M059J (cell line): Measurements from ENCODE around the gene UCKL1. TPM values are rescaled to one million over a fixed set of nuclear protein-coding genes. Genes with fewer than 3 reads are reported as not detected.
A peak's percentile ranks its signal among the peaks of the same experiment; 100 is the strongest.
"Not testable (repeated sequence)": the region's sequence is repeated elsewhere in the genome, so short reads cannot be mapped to it uniquely, and the experiment has no call there.

Experiments
- DNase-seq: peaks from one replicate; pipeline ENCODE4 v3.0.0-alpha.2; 2012; ENCODE audit warnings: low read depth
- total RNA-seq: library from RNA; depleted of rRNA; stranded (reverse); fragments of >200 nt; shearing (Covaris generic); gene quantifications from 2 replicates; pipeline ENCODE4 v1.2.3, GENCODE V29; 2014; rRNA removed

Gene UCKL1
- total RNA-seq, result 23.9 and 32.2 TPM in 2 replicates

DNA sequence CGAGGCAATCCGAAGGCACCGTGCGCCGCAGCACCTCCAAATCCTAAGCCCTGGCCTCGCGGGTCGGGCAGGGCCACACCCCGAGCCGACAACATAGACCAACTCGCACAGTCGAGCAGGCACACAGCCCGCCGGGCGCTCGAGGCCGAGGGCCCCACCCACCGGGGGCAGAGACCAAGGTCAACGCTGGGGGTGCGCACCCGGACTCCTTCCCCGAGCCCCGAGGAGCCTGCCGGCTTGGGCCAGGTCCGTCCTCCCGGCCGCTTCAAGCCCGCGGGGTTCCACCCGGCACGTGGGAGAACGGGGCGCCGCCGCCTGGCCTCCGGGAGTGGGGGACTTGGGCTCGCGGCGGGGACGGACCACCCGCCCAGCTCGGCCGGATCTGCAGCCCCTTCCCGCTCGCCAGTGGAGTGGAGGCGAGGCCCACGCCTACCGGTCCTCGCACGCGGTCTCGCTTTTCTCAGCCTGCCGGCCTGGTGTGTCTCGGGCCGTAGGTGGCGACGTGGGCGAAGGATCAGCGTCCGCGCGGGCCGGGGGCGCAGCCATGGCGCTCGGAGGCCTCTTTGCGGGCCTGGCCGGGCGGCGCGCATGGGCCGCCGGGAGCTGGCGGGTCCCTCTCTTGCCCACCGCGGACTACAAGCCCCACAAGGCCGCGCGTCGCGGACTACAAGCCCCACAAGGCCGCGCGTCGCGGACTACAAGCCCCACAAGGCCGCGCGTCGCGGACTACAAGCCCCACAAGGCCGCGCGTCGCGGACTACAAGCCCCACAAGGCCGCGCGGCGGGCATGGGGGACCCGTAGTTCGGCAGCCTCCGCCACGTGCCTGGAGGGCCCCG, at the start of gene UCKL1:
TSS of gene UCKL1 (minus strand) at position 590 of the 837 bp plus-strand sequence. CDS start at position 546, 44 bp downstream.
- peak; percentile 89 for DNase-seq

DNA sequence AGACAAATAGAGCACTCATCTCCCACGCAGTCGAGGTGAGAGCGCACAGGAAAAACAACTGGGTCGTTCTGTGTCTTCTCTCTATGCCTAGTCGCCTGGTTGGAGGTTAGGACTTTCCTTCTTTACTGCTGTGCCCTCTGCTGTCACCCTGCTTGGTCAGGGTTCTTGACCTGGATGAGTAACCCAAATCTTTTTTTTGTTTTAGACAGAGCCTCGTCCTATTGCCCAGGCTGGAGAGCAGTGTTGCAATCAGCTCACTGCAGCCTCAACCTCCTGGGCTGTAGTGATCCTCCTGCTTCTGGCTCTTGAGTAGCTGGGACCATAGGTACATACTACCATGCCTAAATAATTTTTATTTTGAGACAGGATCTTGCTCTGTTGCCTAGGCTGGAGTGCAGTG, 49.2 kb upstream of the UCKL1 start:
- no peak for DNase-seq

DNA sequence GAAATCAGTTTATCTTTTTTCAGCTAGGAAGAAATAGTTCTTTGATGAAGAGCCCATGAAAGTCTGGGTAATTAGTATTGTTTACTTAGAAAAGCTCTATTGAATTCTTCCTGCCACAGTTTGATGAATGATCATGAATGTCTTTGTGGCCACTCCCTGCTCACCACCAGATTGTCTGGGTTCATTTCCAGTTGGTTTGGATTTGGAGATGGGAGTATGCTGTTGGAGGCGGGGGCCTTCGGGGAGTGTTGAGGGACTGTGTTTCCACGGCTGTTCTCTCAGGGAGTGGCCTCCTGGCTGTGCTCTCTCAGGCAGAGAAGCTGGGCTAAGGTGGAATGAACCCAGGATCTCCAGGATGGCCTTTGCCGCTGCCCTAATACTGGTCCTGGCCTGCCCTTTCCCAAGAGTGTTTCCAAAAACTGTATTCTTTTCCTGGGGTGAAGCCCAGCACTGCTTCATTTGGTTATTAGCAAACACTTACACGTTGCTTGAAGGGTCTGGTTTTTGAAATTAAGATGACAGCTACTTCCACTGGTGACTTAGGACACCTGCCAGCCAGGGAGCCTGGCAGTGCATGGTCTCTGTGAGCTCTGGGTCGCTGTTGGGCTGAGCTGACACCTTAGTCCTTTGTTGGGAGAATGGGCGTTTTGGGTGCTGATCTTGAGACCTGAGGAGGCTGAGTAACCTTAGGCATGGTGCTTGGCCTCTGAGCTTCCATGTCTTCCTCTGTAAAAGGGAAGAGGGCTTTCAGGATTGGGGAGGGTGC, 47.9 kb upstream of the UCKL1 start:
- DNase-seq, result no peak

DNA sequence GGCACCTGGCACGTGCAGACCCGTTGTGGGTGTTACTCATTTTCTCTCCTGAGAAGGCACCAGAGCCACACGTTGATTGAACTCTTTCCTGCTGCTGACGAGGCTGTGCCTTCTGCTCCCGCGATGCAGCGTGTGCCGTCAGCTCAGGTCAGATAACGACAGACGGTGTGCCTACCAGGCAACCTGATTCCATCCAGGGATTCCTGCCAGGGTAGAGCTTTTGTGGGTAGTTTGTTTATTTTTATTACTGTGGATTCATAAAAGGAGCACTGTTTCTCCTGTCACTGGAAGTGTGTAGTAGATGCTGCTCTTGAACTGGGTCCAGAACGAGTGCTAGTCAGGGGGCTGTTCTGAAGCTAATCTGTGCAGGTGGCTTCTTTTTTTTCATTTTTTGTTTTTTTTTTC, 45.4 kb upstream of the UCKL1 start:
- peak; percentile 98 for DNase-seq

DNA sequence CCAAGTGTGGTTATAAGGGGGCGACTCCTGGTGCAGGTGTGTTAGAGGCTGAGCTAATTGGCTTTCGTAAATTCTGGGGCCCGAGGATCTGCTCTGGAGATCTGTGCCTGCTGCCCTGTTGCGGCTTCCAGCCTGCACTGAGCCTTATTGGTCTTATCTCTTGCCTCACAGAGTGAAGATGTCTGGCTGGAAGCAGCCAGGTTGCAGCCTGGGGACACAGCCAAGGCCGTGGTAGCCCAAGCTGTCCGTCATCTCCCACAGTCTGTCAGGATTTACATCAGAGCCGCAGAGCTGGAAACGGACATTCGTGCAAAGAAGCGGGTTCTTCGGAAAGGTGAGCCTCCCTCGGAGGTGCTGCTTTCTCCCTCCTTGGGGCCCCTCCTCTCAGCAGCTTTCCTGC, 44.7 kb upstream of the UCKL1 start:
- peak; percentile 29 for DNase-seq

DNA sequence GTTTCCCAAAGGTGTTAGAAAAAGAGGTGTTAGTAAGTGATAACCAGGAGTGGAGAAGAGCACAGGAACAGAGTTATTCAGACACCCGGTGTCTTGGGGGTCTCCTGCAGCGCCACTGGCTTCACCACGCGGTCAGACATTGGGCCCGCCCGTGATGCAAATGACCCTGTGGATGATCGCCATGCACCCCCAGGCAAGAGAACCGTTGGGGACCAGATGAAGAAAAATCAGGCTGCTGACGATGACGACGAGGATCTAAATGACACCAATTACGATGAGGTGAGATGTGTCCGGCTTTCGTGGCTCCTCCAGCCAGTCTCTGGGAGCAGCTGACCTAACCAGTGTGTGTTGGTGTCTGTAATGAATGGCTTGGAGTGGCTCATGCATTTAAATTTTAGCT, 26.7 kb upstream of the UCKL1 start:
- no peak for DNase-seq

DNA sequence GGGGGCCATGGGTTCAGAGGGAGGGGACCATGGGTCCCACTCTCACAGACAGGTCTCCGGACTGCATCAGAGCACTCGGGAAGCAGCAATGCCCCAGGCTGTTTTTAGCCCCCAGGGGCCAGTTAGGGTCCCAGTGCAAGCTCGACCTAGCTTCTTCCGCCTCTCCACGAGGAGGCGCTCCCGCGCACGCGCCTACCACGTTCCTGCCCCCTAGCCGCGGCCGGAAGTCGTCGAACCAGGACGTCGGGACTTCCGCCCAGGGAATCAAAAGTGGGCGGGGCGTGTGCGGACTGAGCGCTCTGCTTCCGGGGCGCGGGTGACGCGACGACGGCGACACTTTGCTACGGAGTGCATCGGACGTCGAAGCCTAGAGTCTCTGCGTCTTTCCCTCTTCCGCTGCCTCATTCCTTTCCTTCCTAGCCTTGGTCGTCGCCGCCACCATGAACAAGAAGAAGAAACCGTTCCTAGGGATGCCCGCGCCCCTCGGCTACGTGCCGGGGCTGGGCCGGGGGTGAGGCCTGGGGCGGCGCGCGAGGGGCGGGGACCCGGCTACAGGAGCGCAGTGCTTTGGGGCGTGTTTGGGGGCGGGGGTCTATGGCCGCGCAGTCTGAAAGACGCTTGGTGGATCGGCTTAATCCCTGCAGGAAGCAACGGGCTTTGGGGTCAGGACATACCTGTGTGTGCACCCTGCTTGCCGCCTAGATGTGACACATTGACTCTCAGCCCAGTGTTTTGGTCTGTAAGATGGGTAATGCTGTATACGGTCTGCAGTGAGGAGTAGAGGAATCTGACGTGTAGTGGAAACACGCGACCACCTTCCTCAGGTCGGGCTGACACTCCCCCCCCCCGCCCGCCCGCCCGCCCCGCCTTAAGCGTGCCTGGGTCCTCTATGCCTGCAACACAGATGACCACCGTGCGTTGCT, 24.9 kb upstream of the UCKL1 start, which contains the start of gene PRPF6:
TSS of gene PRPF6 (plus strand) at position 327 of the 923 bp plus-strand sequence. CDS start at position 441, 114 bp downstream.
- DNase-seq, result peak; percentile 97

DNA sequence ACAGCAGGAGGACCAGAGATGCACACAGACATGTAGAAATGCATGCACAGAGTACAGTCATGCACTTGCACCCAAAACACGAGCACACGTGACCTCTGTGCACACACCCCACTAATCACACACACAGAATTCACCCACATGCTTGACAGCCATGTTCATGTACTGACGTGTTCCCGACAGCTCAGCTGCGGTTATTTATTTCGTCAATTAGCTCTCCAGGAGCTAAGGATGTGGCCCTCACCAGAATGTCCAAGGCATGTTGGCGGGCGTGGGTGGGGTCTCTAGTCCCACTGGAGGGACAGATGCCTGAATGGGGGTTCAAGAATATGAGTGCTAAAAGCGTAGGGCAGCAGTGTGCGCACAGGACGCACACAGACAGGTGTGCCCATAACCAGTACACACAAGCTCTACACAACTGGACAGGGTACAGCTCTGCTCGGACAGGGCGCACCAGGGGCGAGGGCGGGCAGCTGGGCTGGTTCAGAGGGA, 24.1 kb upstream of the UCKL1 start:
- no peak for DNase-seq

DNA sequence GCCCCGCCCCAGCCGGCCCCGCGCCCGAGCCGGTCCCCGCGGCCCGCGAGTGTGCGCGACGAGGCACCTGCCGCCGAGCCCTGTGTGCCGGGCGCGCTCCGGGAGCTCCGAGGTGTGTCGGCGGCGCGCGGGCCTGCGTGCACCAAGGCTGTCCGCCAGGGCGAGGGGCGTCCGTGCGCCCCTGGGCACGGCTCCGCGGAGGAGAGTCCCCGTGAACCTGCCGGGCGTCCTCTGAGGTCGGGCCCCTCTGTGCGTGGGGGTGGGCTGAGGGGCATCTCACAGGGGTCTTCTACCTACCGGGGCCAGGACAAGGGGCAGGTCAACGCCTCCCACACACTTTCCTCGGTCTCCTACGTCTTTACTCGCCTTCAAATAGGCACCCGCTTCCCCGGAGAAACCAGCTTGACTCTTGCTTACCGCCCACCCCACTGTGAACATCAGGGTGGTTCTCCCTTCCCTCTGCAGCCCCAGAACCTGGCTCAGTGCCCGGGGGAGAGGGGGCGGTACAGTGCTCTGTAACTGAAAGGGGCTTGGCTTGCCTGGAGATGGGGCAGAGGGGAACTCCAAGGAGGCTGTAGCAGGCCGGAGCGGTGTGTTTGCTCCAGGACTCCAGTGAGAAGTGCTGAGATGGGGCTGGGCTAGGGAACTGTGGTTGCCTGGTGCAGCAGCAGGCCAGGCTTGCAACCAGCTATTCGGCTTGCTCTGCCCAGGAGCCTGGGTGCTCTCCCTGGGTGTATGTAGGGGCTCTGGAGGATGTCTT, 23.5 kb upstream of the UCKL1 start, which contains the start of gene SAMD10:
TSS of gene SAMD10 (minus strand) at position 86 of the 760 bp plus-strand sequence. CDS start 175 bp downstream, outside the sequence.
- peak; percentile 52 for DNase-seq

DNA sequence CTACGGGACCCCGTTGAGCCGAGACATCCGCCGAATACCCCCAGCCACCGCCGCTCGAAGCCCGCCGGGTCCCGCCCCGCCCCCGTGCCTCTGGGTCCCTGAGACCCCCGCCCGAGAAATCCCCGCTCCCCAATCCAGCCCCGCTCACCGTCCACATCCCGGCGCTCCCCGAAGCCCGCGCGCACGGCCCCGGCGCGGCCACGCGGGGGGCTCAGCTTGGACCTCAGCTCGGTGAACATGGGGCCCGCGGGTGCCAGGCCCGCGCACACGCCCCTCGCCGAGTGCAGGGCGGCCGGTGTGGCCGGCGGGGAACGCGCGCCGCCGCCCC, 23.0 kb upstream of the UCKL1 start:
- DNase-seq, result no peak

DNA sequence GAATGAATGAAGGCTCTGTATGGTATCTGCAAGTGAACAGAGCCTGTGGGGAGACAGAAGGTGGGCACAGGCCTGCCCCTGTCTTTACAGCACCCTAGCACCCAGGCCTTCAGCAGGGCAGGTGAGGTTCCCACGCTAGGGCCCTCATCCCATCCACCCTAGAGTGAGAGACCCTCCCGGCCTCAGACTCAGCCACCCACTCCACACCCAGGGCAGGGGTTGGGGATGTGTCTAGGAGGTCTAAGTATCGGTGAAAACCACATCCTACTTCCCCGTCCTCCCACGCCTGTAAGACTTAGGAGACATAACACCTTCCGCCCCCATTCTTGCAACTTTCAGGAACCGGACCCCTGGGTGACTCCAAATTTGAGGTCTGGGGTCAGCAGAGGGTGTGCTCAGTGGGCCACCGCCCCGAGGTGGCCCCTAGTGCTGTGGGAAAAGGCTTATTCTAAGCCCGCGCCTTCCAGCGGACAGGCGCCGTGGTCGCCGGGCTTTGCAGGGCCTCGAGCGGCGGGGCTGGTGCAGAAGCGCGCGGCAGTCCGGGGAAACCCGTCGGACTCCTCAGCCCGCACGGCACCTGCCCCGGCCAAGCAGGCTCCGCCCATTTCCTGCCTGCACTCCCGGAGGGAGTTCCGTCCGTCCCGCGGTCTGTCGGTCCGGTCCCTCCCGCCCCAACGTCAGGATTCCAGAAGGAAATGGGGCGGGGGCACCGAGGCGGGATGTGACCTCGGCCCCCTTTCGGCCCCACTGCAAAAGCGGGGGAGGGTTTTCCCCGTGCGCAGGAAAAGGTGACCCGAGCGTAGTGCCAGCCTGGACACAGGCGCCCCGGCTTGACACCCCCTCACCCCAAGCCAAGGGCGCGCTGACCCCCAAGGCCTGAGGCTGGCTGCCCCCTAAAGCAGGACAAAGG, 22.4 kb upstream of the UCKL1 start:
- DNase-seq, result no peak

DNA sequence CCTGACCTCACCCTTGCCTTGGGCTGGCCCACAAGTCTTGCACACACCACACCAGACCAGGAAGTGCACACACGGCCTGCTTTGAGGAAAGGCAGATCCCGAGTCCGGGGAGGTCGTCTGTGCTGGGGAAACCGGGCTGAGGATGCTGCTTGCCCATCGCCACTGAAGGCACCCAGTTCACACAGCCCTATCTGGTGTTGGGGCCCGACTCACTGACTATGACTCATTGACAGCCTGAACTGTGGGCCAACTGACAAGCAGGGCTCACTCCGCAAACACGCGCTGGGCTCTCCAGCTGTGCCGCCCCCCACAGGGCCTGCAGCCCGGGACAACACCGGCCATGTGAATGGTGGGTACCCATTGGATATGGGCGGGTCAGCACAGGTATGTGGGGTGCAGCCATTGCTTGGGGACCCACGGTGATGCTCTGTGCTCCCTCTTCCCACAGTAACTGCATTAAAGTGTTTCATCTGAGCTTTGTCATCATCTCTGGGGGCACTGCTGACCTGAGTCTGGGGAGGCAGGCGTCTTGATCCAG, 21.6 kb upstream of the UCKL1 start:
- peak; percentile 89 for DNase-seq

DNA sequence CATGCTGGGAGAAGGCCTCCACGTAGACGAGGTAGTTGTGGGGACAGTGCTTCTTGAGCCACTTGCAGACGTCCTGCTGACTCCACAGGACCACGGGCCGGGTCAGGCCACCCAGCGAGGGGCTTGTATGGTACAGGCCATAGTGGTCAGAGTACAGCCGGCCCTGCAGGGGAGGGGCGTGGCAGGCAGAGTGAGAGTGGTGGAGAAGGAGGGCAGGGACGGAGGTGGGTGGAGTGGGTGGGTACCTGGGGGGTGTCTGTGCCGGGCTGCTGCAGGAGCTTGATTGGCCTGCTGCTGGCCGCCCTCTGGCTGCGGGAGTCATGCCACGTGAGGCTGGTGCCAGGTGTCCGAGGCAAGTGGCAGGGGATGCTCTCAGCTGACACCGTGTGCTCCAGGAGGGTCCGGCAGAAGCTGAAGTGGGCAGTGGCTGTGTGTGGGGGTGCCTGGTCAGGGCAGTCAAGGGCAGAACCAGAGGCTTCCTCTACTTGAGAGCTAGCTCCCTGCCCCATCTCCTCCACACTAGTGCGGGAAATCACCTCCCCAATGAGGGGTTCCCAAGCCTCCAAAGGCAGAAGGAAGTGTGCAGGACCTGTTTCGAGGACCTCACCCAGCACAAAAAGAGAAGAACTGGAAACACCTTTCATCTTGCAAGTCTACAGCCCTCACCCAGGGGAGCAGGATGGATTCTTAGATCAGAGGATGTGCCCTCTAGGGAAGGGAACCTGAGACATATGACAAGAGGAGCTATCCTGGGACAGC, 20.9 kb upstream of the UCKL1 start:
- no peak for DNase-seq

DNA sequence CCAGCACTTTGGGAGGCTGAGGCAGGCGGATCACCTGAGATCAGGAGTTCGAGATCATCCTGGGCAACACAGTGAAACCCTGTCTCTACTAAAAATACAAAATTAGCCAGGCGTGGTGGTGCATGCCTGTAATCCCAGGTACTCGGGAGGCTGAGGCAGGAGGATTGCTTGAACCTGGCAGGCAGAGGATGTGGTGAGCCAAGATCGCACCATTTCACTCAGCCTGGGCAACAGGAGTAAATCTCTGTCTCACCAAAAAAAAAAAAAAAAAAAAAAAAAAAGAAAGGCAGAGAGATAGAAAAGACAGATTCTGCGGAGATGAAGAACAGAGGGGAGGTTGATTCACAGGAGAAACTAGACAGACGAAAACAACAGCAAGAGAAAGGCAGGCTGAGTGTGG, 20.3 kb upstream of the UCKL1 start:
- not testable (repeated sequence) for DNase-seq

DNA sequence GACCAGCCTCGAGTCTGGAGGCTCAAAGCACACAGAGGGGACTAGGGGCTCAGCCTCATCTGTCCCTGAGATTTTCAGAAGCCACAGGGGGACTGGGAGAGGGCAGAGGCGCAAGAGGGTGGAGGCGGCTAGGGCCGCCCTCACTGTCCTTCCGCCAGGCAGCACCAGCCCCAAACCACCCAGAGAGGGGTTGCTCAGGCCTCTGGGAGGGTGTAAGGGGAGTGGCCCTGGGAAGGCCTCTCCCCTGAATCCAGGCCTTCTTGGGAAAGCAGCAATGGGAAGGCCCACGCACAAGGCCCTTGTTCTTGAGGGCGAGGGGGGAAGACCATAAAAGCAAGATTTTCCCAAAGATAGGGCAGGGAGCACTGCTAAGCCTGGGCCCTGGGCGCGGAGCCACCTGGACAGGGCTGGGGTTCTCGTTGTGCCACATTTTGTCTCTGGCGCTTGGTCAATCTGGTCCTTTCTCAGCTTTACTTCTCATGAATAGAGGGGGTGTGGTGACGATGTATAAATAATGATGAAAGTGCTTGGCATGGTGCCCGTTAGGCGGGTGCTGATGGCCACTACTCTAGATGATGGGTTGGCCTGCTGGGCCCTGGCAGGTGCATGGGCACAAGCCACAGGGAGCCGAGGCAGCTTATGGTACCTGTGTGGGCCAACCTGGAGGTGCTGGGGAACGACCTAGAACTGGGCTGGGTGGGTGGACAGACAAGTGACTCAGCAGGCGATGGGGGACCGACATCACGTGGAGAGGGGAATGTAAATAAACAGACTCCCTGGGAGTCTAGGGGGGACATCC, 18.4 kb upstream of the UCKL1 start:
- peak; percentile 37 for DNase-seq

DNA sequence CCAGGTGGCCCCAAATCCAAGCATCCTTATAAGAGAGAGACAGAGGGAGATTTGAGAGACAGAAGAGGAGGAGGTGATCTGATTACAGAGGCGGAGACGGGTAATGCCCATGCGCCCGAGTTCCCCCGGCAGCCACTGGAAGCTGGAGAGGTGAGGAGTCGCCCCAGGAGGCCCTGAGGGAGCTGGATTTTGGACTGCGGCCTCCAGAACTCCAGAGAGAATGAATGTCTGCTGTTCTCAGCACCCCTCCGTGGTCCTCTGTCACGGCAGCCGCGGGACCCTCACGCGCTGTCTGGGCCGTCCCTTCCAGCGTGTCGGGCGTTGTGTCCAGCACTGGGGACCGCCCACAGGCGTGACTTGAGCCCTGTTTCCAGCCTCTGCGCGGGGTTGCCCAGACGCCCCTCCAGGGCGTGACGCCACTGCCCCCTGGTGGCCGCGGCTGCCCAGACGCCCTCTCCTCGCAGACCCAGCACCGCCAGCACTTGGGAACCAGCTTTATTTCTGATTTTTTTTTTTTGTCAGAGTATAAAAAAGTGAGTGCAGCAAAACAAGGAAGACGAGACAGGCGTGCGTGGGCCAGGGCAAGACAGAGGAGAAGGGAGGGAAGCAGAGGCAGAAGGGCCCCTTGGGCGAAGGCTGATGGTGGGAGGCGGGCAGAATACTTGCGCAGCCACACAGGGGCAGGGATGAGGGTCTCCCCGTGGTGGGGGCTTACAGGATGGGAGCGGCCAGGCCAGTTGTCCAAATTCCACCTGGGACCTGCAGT, 17.6 kb upstream of the UCKL1 start:
- peak; percentile 86 for DNase-seq

DNA sequence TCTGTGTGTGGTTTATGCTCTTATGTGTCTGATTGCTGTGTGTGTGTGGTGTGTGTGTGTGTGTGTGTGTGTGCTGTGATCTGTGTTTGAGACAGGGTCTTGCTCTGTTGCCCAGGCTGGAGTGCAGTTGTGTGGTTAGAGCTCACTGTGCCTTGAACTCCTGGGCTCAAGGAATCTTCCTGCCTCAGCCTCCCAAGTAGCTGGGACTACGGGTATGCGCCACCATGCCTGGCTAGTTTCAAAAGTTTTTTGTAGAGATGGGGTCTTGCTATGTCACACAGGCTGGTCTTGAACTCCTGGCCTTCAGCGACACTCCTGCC, 16.9 kb upstream of the UCKL1 start:
- DNase-seq, result no peak
